B cell (primary cell): Measurements from ENCODE around the gene HDLBP.

Experiments used
- EZH2 ChIP-seq: IDR thresholded peaks from 2 replicates; pipeline ENCODE4 v1.6.1; 2012; ENCODE audit warnings: borderline replicate concordance, low read depth, mild to moderate bottlenecking, moderate library complexity, low read length; ENCODE audit not compliant: insufficient read depth, poor library complexity, severe bottlenecking
- TF ChIP-seq, protein P1 (sequence below): fragments of 200-600 bp; IDR thresholded peaks from one replicate; pipeline ENCODE4 v1.8.0; 2022; ENCODE audit warnings: antibody characterized with exemption, mild to moderate bottlenecking

DNA sequence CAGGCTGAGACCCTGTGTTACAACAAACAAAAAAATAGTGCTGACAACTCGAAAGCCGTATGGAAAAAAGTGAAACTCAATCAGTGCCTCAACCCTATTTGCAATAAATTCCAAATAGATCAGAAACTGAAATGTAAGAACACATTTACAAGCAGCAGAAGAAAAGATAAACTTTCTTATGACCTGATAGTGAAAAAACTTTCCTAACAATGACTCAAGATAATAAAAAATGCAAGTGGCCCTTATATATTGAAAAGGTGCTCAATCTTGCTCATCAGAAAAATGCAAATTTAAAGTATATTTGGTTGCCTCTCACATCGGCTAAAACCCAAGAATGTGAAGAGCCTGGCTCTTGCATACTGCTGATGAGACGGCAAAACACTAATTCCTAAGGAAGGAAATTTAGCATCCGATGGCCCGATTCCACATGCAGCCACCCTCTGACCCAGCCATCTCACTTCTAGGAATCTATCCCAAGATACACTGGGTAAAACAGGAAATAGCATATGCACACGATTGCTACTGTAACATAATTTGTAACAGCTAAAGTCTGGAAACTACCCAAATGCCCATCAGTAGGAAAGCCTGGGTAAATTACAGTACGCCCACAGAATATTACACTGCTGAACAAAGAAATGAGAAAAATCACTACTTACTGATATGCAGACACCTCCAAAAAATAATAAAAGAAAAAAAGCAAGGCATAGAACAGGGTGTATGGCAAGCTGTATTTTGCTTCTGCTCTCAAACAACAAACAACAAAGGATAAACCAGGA is 56.8 kb downstream of the HDLBP start:
- TF ChIP-seq, protein P1, sequence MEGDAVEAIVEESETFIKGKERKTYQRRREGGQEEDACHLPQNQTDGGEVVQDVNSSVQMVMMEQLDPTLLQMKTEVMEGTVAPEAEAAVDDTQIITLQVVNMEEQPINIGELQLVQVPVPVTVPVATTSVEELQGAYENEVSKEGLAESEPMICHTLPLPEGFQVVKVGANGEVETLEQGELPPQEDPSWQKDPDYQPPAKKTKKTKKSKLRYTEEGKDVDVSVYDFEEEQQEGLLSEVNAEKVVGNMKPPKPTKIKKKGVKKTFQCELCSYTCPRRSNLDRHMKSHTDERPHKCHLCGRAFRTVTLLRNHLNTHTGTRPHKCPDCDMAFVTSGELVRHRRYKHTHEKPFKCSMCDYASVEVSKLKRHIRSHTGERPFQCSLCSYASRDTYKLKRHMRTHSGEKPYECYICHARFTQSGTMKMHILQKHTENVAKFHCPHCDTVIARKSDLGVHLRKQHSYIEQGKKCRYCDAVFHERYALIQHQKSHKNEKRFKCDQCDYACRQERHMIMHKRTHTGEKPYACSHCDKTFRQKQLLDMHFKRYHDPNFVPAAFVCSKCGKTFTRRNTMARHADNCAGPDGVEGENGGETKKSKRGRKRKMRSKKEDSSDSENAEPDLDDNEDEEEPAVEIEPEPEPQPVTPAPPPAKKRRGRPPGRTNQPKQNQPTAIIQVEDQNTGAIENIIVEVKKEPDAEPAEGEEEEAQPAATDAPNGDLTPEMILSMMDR: no peak
- TF ChIP-seq EZH2: no peak
